Upper lobe of left lung (tissue), 4 donors: Measurements from ENCODE around the gene CNTNAP2.

Experiments
- CTCF ChIP-seq, 6 experiments: fragments of 450-650 bp in 4 of 6; fragments of 200-600 bp in 2 of 6; sonication (generic) in 2 of 6; IDR thresholded peaks; one replicate each; pipeline ENCODE4 v1.5.1; 2016 to 2019; ENCODE audit warnings: antibody characterized with exemption in 6 of 6
- EP300 ChIP-seq, 4 donors: sonication (generic); formaldehyde crosslinking; IDR thresholded peaks; one replicate each; pipeline ENCODE4 v1.5.1; 2017; ENCODE audit warnings: antibody characterized with exemption in 4 of 4, control low read depth in 2 of 4
- POLR2A ChIP-seq, 4 donors: fragments of 450-650 bp; IDR thresholded peaks; one replicate each; pipeline ENCODE4 v1.5.1; 2016 to 2017; ENCODE audit warnings: antibody characterized with exemption in 4 of 4, mild to moderate bottlenecking in 2 of 4
- POLR2AphosphoS5 ChIP-seq, 2 donors: sonication (generic); formaldehyde crosslinking; IDR thresholded peaks; one replicate each; pipeline ENCODE4 v1.5.1; 2017; ENCODE audit warnings: antibody characterized with exemption in 2 of 2

- TF ChIP-seq POLR2A (IDR thresholded peaks at IDR 0.05), result no peak
- no peak for TF ChIP-seq EP300 (IDR thresholded peaks at IDR 0.05)
- TF ChIP-seq CTCF (IDR thresholded peaks at IDR 0.05), result no peak
- no peak for TF ChIP-seq POLR2AphosphoS5 (IDR thresholded peaks at IDR 0.05)
These were observed 1977.0 kb downstream of the CNTNAP2 start for GRCh38 chr7:148093375-148094166.
